HG03103 (cell line): ENCODE results near the gene RNF149.

Experiments used
- ATAC-seq: cut with Tn5 transposase; IDR thresholded peaks from one replicate; pipeline ENCODE4 v1.9.1; 2021; ENCODE audit warnings: low read depth; ENCODE audit not compliant: unreplicated experiment

RNF149 gene

DNA sequence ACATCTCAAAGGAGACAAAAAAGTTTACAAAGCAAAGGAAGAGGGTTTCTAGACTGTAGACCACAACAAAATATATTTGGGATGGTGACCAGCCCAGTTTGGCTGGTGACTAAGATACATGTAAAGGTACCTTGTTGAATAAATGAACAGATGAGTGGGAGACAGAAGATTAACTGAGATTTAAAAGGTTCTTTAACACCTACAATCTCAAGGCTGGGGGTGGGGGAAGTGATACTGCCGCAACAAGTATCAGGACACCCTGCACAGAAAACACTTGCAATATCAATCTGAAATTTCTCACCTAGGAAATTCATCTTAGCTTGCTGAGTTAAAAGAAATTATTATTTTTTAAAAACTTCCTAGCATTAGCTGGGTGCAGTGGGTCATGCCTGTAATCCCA is 8.3 kb downstream of the RNF149 start:
- ATAC-seq, result no peak

DNA sequence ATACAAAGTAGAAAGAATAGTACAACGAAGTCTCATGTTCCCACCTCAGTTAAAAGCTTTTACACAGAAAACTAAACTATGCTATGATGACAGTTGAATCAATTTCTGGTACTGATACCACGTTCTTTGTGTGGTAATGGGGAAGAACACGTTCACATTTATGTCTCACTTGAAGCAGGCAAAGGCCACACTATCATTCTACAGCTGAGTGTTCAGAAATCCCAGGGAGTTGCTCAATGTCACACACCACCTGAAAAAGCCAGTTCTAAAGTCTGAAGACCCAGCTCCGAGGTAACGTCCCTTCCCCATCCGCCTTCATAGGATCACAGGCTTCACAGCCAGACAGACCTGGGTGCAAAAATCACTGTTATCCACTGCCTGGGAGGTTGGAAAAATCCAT is 8.9 kb downstream of the RNF149 start:
- no peak for ATAC-seq

DNA sequence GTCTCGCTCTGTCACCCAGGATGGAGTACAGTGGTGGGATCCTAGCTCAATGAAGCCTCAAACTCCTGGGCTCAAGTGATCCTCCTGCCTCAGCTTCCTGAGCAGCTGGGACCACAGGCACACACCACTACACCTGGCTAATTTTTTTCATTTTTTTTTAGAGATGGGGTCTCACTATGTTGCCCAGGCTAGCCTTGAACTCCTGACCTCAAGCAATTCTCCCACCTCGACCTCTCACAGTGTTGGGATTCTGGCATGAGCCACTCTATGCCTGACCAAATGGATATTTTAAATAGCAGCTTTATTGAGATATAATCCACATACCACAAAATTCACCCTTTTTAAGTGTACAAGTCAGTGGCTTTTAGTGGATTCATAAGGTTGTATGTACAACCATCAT is 11.1 kb downstream of the RNF149 start:
- ATAC-seq, result no peak

DNA sequence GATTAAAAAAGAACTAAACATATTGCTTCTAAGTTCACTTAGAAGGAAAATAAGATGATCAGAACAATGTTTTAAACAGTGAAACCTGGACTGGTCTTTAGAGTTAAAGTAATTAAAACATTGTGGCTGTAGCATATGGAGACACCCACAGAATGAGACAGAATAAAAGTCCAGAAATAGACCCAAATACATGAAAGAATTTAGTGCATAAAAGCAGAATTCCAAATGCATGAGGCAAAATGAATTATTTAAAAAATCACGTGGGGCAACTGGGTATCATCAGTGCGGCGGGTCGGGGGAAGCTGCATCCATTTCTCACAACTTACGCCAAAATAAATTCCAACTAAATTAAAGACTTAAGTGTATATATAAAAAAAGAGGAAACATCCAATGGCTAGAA is 12.1 kb downstream of the RNF149 start:
- no peak for ATAC-seq

DNA sequence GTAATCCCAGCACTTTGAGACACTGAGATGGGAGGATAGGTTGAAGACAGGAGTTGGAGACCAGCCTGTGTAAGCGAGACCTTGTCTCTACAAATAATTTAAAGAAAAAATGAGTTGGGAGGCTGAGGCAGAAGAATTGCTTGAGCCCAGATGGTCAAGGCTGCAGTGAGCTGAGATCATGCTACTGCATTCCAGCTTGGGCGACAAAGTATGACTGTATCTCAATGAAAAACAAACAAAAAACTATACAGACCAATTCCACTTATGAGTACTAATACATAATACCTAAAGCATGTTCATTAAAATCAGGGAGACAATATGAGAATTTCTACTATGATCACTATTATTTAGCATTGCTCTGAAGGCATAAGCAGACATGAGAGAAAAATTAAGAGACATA is 12.6 kb downstream of the RNF149 start:
- ATAC-seq, result no peak

DNA sequence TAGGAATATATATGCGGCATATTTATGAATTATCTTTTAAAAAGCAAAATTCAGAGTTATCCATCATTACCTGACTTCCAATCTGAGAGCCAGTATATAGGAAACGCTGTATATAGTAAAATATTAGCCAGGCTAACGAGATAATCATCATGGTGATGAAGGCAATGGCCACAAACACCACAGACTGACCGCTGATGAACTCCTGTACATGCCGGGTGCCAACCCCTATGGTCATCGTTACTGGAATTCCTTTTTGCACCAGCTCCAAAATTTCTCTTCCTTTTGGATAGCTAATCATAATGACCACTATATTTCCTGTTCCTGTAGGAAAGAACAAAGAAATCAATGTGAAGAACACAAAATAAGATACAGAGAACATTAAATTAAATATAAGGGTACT is 13.6 kb downstream of the RNF149 start:
- ATAC-seq, result no peak

DNA sequence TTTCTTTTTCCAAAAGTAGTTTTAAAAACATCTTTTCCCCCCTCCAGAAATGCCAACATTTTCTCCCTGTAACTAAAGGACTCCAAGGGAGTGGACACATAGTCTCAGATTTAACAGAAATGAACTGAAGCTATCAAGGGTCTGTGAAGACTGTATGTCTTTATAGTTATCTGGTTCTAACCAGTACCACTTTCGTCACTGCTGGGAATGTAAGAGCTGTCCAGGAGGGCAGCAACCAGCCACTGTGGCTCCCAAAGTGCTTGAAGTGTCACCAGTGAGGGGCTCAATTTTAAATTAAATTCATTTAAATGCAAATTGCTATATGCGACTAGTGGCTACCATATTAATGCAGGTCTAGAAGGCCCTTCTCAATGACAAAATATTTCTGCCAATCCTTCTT is 15.0 kb downstream of the RNF149 start:
- ATAC-seq, result no peak

DNA sequence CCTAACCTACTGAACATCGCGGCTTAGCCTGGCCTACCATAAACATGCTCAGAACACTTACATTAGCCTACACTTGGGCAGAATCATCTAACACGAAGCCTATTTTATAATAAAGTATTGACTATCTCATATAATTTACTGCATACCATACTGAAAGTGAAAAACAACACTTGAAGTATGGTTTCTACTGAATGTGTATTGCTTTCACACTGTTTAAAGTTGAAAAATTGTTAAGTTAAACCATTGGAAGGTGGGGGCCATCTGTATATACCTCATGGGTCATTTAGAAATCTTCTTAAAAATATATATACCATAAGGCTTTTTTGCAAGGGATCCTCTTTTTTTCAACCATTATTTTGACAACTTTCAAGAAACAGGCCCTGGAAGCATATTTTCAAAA is 16.5 kb downstream of the RNF149 start:
- no peak for ATAC-seq

DNA sequence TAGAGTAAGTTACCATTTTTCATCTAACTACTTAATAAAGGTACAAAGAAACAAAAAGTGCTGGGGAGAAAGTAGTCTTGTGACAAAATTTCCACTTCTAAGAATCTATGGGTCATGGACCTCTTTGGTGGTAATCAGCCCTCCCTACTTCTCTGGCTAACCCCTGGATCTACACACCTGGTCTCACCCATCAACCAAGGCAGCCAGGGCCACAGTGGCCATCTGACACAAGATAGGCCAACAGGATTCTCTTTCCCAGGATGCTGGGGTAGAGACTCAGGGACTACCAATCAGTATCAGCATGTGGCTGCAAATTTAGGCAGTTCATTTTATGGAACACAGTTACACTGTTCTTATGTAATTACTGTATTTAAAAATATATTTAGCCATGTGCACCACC is 17.8 kb downstream of the RNF149 start:
- no peak for ATAC-seq

DNA sequence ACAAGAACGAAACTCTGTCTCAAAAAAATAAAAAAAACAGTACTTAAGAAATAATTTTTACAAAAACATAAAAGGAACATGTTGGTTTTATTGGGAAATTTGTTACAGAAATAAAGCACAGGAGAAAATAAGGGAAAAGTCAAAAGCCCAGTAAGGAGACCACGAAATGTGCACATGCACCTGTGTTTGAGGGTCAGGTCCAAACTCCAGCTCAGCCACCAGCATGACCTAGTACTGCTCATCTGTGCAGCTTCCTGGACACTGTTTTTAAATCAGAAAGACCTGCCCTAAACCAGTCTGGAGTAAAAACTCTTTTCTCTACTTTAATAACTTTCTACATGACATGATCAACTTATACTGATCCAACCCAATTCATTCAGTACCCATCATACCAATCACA is 21.2 kb downstream of the RNF149 start:
- ATAC-seq, result no peak

DNA sequence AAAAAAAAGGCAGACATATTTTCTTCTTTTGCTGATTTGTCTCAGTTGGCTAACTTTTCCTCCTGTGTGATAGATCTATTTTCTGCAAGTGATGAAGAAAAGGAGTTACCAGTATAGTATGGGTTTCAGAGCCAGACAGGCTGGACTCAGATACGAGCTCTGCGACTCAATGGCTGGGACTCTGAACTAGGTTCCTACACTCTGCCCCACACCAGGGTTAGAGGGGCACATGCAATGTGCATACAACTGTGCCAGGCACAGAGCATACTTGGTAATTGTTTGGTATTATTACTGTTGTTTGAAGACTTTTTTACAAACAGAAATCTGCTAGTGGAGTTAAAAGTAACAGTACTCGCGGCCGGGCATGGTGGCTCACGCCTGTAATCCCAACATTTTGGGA is 21.8 kb downstream of the RNF149 start:
- ATAC-seq, result no peak

DNA sequence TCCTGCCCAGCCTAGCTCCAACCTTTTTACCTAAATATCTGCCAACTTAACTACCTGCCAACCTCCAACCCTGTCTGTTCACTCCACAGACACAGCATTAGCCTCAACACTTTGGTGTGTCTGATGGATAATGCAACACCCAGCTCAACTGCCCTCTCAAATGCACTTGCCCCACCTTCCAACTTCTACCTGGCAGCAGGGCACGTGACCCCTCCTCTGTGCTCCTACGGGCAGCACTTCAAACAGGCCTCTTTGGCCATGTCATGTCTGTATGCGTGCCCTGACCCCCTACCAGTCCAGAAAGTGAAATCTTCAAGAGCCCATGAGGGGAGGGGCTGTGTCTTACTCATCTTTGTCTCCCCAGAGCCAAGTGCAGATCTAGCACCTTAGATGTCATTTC is 25.5 kb downstream of the RNF149 start:
- no peak for ATAC-seq

DNA sequence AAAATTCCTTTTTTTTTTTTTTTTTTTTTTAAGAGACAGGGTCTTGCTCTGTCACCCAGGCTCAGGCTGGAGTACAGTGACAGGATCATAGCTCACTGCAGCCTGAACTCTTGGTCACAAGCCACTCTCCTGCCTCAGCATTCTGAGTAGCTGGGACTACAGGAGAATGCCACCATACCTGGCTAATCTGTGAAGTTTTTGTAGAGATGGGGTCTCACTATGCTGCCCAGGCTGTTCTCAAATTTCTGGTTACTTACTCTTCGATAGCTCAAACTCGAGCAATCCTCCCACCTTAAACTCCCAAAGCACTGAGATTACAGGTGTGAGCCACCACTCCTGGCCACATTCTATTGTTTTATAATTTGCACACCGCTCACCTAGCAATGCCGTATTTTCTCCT is 27.0 kb downstream of the RNF149 start:
- no peak for ATAC-seq

DNA sequence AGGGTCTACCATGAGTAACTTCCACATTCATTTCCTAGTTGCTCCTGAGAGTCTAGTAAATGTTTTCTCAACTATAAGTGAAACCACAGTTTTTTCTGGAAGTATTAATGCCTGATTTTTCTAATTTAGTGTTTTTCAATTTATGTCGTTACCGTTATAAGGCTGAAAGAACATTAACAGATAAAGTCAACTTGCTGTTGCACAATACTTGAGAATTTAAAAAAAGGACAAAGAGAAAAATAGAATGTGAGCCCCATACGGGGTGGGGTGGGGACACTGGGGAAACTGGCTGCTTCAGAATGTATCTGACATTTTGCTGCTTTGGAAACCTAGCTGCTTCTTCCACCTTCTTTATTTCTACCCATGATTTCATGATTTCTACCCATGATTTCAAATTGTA is 29.6 kb downstream of the RNF149 start:
- no peak for ATAC-seq

DNA sequence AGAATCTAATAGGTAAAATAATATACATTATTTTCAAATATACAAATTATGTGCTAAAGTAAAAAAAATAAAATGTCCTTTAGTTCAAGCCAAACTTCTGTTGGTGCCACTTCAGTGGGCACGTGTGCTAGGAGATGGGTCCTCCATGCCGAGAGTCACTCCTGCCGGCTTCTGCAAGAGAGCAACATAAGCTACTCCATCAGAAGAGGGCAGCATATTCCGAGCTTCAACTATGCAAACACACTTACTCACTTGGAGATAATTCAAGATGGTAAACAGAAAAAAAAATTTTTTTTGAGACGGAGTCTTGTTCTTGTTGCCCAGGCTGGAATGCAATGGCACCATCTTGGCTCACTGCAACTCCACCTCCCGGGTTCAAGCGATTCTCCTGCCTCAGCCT is 31.4 kb downstream of the RNF149 start:
- no peak for ATAC-seq

DNA sequence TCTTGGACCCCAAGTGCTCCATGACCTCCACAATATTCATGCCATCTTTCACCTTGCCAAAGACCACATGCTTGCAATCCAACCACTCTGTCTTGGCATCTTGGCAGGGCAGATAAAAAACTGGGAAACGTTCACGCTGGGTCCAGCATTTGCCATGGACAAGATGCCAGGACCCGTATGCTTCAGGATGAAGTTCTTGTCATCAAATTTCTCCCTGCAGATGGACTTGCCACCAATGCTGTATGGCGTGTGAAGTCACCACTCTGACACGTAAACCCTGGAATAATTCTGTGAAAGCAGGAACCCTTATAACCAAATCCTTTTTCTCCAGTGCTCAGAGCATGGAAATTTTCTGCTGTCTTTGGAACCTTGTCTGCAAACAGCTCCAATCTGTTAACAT is 34.4 kb downstream of the RNF149 start:
- no peak for ATAC-seq

DNA sequence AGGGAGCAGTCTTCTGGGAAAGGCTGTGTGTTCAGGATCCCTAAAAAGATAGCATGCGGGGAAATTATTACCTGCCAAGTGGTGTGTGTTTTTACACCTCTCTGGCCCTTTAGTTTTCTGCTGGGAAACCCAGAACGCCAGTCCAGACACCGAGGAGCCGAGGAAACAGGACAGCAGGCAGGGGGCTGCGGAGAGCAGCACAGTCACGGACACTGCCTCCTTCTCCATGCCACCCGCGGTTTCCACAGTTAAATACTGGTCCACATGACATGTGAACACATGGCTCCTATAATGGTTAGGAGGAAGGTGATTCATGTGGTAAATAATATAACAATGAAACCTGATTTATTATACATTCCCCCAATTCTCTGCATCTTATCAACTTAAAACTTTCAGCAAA is 35.4 kb downstream of the RNF149 start:
- ATAC-seq, result no peak

DNA sequence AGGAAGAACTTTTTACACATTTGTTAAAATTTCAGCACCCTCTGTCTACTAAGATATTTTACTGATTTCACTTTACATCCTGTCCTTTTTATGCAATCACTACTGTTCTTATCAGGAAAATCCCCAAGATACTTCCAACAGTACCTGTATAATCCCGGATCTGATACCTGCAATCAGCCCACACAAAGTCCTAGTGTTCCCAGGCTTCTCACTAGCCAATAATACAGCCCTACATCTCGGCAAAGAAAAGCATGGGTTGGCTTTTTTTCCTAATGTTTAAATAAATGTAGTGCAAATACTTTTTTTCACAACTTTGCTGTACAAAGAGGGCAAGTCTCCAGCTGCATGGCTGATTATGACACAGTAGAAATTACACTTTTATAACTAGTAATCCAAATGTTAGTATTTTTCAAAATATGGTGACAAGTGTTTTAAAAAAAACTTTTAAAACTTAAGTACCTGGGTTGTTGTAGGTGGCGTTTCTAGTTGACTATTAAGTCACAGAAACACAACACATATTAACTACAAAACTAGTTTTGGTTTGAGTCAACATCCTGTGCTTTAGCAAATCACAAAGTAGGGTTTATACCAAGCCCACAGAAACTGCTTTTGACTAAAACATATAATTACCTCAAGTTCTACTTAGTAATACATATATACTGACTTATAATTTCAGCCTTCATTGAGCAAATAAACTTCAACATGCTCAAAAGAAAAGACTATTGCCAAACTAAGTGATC is 36.3 kb downstream of the RNF149 start:
- peak; percentile 81 for ATAC-seq

DNA sequence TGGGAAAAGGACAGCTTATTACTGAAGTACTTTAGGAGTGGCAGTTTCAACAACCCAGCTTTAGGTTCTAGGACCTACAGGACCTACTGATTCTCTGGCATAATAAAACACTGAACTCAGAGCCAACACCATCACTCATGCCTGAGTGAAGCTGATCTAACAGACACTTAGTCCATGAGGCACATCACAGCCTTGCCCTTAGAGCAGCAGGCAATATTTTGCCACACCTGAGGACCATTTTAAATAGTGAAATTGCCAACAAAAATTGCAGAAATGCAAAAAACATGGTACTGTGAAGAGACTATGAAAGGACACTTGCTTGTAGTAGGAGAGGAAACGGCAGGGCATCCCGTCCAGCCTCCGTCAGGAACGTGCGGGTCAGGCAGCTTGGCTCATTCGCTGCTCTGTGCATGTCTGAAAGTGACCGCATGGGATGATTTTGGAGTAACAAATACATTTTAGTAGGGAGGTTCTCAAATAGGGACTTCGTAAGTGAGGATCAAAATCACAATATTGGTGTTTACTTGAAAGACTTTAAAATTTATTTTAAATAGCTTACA is 37.7 kb downstream of the RNF149 start:
- no peak for ATAC-seq

DNA sequence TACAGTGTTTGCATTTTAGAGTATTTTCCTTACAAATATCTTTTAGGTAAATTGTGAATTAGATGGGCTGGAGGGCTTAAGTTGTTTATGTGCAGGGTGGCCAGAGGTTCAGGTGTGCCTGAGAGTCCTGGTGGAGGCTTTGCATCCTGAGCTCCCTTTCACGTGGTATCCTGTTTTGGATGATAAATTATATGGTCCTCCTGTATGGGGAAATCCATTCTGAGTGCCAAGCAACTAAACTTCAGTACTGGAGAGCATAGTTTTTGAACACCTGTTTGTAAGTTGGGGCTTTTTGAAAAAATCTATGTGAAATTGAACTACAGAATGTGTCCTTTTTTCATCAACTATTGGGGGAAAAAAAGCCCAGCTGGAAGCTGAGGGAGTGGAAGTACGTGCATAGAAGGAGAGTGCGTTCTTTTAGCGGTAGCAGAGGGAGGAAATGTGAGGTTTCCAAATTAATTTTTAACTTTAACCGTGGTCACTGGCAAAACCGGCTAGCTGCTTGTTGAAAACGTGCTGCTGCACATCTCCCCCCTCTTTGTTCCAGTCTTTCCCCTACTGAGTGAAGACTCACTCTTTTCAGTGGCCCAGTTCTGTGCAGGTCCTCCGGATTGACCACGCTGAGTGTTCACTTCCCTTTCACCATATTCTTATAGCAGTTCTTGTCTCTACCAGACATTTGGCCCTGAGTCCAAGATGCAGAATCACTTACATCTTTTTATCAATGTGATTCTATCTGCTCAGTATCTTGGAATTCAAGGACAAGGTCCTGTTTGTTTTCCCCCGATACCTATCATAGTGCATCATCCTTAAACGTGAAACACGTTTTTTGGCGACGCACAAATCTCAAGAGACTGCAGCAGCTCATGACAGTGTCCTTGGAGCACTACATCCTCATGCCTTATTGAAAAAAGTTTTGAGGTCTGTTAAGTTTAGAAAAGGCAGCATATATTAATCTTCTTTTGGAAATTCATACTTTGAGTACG is 40.5 kb downstream of the RNF149 start:
- ATAC-seq, result no peak

DNA sequence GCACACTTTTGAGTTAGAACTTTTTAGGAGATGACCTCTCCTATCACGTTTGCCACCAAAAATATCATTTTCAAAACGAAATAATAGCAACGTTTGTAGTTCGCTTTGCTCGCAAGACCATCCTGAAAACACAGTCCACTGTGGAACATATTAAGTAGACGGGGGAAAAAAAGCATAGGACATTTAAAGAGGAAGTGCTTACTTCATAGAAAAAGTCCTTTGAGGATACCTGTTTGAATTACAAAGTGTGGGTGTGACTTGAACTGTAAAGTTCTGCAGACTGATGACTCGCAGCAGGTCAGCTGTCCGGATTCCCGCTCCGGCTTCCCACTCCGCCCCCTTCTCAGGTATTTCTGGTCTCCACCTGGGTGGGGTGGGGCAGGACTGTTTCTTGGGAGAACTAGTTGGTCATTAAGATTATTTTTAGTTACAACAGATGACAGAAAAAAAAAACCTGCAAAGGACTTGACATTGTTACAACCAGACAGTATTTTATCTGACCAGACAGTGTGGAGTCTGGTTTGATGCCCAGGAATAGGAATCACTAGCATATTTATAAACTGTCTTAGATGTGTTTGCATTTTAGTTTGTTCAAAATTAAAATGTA is 42.5 kb downstream of the RNF149 start:
- ATAC-seq, result no peak
